GM12801 (cell line): ENCODE data around the gene OR6C3.

Source experiments
- CTCF ChIP-seq: IDR thresholded peaks from one replicate; pipeline ENCODE4 v1.5.1; 2011; ENCODE audit warnings: control low read depth; ENCODE audit not compliant: insufficient read length; ENCODE audit errors: extremely low read depth

Gene OR6C3

GRCh38 chr12:55365086-55365485 is 34.5 kb downstream of the OR6C3 start:
- no peak for TF ChIP-seq CTCF

- TF ChIP-seq CTCF, result no peak
These were observed 42.0 kb downstream of the OR6C3 start for GRCh38 chr12:55372521-55372920.
